Upper lobe of left lung (tissue), 4 donors: ENCODE data around the gene ALDH9A1.

Source experiments
- CTCF ChIP-seq, 6 experiments: fragments of 450-650 bp in 4 of 6; fragments of 200-600 bp in 2 of 6; sonication (generic) in 2 of 6; IDR thresholded peaks; one replicate each; pipeline ENCODE4 v1.5.1; 2016 to 2019; ENCODE audit warnings: antibody characterized with exemption in 6 of 6
- EP300 ChIP-seq, 4 donors: sonication (generic); formaldehyde crosslinking; IDR thresholded peaks; one replicate each; pipeline ENCODE4 v1.5.1; 2017; ENCODE audit warnings: antibody characterized with exemption in 4 of 4, control low read depth in 2 of 4
- POLR2AphosphoS5 ChIP-seq, 2 donors: sonication (generic); formaldehyde crosslinking; IDR thresholded peaks; one replicate each; pipeline ENCODE4 v1.5.1; 2017; ENCODE audit warnings: antibody characterized with exemption in 2 of 2

DNA sequence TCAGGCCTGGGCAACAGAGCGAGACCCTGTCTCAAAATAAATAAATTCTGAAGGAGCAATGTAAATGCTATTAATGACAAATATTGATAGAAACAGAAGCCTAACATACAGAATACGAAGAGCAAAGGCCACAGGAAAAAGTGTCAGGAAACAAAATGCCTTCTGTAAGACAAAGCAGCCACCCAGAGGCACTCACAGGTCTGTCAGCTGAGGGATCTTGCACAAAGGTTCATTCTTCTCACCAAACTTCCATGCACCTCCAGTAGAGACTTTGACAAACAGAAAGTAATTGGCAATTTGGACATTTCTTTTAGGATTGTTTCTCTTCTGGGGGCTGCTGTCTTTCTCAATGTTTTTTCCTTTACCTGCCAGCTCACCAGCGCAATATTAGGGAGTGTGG, 1.2 kb upstream of the ALDH9A1 start:
- TF ChIP-seq POLR2AphosphoS5 (IDR thresholded peaks at IDR 0.05) (no peak), CTCF (IDR thresholded peaks at IDR 0.05) (no peak), EP300 (IDR thresholded peaks at IDR 0.05) (no peak)
